IPS DF 6.9 (cell line): ENCODE data around the gene STKLD1.
A peak's percentile ranks its signal among the peaks of the same experiment; 100 is the strongest.
"Not testable (repeated sequence)": the region's sequence is repeated elsewhere in the genome, so short reads cannot be mapped to it uniquely, and the experiment has no call there.

Experiments used
- DNase-seq: peaks from one replicate; pipeline ENCODE4 v3.0.0-alpha.2; 2013; ENCODE audit warnings: low read depth, low spot score
- H3K27ac ChIP-seq: one replicate; pipeline ENCODE4 v1.5.1; 2013; ENCODE audit warnings: low read length, control low read depth
- H3K27me3 ChIP-seq: 2 replicates; pipeline ENCODE4 v1.6.1; 2013; ENCODE audit warnings: mild to moderate bottlenecking, low read length; ENCODE audit not compliant: control insufficient read depth, insufficient read depth
- H3K36me3 ChIP-seq: 2 replicates; pipeline ENCODE4 v1.6.1; 2013; ENCODE audit warnings: low read length; ENCODE audit not compliant: control insufficient read depth, insufficient read depth
- H3K4me1 ChIP-seq: 2 replicates; pipeline ENCODE4 v1.6.1; 2013; ENCODE audit warnings: low read length; ENCODE audit not compliant: control insufficient read depth, insufficient read depth
- H3K4me3 ChIP-seq: 2 replicates; pipeline ENCODE4 v1.5.1; 2013; ENCODE audit warnings: mild to moderate bottlenecking, low read length
- H3K9me3 ChIP-seq: 2 replicates; pipeline ENCODE4 v1.6.1; 2013; ENCODE audit warnings: low read length, inconsistent platforms; ENCODE audit not compliant: control insufficient read depth, insufficient read depth
- WGBS: extraction: QIAGEN DNeasy Blood & Tissue Kit; methylation state at CpG from one replicate; pipeline ENCODE4 v1.1.7; 2013; ENCODE audit warnings: mixed read lengths, missing lambda C conversion rate; ENCODE audit not compliant: insufficient read length, insufficient coverage; 5-methylcytosine and 5-hydroxymethylcytosine counted together

Gene STKLD1

DNA sequence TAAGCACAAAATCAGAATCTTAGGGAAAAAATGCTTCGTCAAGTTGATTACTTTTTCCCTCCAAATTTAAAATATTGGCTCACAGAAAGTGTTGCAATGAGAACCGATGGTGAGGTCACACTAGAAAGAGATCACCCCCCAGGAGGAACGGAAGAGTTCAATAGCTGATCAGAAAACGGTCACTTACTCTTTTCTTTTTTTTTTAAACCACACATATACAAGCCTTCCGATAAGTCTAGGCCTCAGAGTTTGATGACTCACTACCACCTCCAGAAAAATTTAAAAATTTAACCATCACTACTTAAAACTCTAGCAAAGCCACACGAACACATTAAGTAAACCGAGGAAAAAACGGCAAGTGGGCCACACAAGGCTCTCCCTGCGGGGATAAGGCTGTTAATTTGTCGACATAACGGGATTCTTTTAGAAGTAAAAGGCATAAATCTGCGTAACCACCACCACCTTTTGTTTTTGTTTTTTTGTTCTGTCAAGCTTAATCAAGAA, 1.5 kb upstream of the STKLD1 start:
- H3K36me3 ChIP-seq = peaks cover 4% of the 10 kb centered on the region; the same call in 1 of the 2 replicates
- no peaks in the 10 kb centered on the region for H3K27me3 ChIP-seq
- H3K27ac ChIP-seq = no peak overlapping the region
- no peaks in the 10 kb centered on the region for H3K4me1 ChIP-seq
- H3K4me3 ChIP-seq = peak overlapping the region; percentile 76; the same call in 1 of the 2 replicates
- WGBS = no CpG with 5 or more reads among the region's 12 CpGs
- no peaks in the 10 kb centered on the region; the same call in 1 of the 2 replicates for H3K9me3 ChIP-seq
- no peak for DNase-seq

DNA sequence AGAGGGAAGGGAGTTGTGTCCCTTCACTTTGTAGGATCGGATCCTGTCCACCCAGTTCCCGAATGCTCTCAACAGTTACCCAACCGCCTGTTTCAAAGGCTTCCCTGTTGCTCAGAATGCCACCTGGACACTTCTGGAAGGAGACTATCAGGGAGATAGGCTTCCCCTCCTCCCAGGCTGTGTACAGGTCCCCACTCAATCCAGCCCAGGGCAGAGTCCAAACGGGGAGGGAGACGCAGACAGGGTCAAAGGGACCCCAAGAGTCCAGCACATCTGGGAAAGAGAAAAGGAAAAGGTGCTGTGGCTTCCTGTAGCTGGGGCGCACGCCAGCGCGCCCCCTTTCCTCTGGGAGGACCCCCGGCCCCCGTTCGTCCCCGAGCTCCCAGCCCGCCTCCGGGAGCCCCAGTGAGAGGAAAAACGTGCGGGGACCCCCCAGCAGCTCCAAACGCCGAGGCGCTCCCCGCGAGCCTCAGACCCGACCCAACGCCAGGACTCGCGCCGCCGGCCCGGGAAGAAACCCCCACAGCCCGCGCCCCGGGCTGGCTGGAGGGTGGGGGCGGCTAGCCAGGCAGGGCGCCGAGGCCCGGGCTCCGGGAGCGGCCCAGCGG, 946 bp upstream of the STKLD1 start:
- no peak for DNase-seq
- Histone ChIP-seq H3K27me3 (no peaks in the 10 kb centered on the region), H3K9me3 (no peaks in the 10 kb centered on the region; the same call in 1 of the 2 replicates), H3K36me3 (peaks cover 4% of the 10 kb centered on the region; the same call in 1 of the 2 replicates), H3K4me3 (peak overlapping the region; percentile 76), H3K27ac (no peak overlapping the region), H3K4me1 (no peaks in the 10 kb centered on the region)
- no CpG with 5 or more reads among the region's 39 CpGs for WGBS

DNA sequence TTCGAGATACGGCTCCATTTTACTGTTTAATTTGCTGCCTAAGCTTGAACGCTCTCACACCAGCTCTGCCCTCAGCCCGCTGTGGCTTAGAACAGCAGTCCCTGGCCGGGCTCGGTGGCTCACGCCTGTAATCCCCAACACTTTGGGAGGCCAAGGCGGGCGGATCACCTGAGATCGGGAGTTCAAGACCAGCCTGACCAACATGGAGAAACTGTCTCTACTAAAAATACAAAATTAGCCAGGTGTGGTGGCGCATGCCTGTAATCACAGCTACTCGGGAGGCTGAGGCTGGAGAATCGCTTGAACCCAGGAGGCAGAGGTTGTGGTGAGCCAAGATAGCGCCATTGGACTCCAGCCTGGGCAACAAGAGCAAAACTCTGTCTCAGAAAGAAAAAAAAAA, 1.1 kb downstream of the STKLD1 start:
- H3K27ac ChIP-seq, H3K27me3 ChIP-seq, DNase-seq, H3K4me1 ChIP-seq, H3K4me3 ChIP-seq, H3K36me3 ChIP-seq, H3K9me3 ChIP-seq: not testable (repeated sequence)
- WGBS = no CpG with 5 or more reads among the region's 14 CpGs

DNA sequence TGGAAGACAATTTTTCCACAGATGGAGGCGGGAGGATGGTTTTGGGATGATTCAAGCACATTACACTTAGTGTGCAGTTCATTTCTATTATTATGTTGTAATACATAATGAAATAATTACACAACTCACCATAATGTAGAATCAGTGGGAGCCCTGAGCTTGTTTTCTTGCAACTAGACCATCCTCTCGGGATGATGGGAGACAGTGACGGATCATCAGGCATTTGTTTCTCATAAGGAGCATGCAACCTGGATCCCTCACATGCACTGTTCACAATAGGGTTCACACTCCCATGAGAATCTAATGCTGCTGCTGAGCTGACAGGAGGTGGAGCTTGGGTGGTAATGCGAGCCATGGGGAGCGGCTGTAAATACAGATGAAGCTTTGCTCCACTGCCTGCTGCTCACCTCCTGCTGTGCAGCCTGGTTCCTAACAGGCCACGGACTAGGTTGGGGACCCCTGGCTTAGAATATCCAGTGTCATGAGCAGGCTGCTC, 1.6 kb downstream of the STKLD1 start:
- Histone ChIP-seq H3K27me3 (no peaks in the 10 kb centered on the region), H3K27ac (no peak overlapping the region), H3K36me3 (no peaks in the 10 kb centered on the region), H3K9me3 (no peaks in the 10 kb centered on the region; the same call in 1 of the 2 replicates), H3K4me1 (no peaks in the 10 kb centered on the region), H3K4me3 (no peak overlapping the region)
- DNase-seq = no peak
- no CpG with 5 or more reads among the region's 6 CpGs for WGBS

DNA sequence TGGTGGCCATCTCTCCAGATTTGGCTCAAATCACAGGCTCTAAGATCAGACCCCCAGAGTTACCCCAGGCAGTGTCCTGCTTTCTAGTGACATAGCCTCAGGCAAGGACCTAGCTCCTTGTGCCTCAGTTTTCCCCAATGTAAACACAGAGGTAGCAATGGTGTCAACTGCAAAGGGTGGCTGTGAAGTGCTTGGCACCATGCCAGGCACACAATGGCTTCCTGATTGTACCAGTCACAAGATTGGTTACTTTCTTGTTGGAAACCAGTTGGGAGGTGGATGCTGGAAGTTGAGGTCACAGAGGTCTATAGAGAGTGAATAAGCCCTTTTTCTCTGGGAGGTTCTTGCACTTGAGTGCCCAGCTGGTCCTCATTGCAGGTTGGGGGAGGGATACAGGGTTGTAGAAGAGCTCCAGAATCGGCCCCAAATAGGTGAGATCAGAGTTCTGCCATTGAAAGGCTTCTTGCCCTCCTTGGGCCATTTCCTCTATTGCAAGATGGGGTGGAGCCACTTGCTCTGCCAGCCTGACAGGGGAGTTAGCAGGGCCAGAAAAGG, 2.3 kb downstream of the STKLD1 start:
- DNase-seq = no peak
- no CpG with 5 or more reads among the region's 1 CpG for WGBS
- no peaks in the 10 kb centered on the region for H3K36me3 ChIP-seq
- H3K4me1 ChIP-seq = no peaks in the 10 kb centered on the region
- H3K9me3 ChIP-seq = no peaks in the 10 kb centered on the region; the same call in 1 of the 2 replicates
- H3K4me3 ChIP-seq = no peak overlapping the region
- H3K27me3 ChIP-seq = no peaks in the 10 kb centered on the region
- no peak overlapping the region for H3K27ac ChIP-seq

DNA sequence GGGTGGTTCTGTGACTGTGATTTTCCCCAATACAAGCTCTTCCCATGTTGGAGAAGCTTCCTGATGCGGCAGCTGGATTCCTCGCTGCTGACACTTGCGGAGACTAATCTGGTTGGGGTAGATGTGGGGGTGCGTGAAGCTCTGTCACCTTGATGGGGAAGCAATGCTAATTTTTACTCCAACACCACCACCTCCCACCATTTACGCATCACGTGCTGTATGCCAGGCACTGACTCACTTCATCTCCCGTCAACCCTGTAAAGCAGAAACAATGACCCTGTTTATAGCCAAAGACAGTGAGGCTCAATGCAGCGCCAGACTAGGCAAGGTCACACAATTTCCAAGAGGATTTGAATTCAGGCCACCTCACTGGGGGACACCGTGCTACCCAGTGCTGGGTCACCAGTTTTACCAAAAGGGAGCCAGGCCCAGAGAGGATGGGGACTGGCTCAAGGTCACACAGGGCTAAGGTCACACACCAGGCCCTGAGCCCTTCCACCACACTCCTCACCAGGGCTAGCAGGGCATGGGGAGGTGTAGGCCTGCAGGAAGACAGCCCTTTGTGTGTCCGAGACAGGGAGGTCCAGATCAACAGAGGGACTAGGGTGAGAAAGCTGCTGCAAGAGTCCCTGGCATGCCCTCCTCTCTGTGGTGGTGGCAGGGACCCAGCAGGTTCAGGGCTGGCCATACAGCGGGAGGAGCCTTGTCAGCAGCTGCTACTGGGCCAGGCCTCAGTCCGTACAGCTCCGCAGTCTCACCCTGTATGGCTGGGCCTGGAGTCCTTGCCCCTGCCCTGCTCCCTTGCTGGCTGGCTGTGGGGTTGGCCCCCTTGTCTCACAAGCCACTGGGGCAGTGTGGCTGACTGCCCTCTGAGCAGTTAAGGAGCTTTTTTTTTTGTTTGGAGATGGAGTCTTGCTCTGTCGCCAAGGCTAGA, 3.3 kb downstream of the STKLD1 start:
- DNase-seq = no peak
- Histone ChIP-seq H3K27ac (no peak overlapping the region), H3K4me3 (no peak overlapping the region), H3K36me3 (no peaks in the 10 kb centered on the region), H3K4me1 (no peaks in the 10 kb centered on the region), H3K27me3 (no peaks in the 10 kb centered on the region), H3K9me3 (no peaks in the 10 kb centered on the region; the same call in 1 of the 2 replicates)
- no CpG with 5 or more reads among the region's 14 CpGs for WGBS

DNA sequence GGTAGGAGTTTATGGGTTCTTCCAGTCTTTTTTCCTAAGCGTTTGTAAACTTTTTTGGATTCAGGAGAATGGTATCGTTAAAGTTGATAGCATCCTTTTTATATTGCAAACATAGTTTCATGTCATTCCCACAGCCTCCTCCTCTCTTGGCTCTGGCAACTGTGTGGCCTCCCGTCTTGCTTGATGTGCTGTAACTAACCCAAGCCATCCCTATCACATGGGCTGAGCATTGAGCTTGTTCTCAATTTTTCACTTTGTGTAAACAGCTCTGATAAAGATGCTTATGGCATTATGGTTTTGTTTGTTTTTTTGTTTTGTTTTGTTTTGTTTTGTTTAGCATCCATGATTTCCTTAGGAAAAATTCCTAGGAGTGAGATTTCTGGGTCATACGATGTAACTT, 4.6 kb downstream of the STKLD1 start:
- no peaks in the 10 kb centered on the region for H3K4me1 ChIP-seq
- H3K27me3 ChIP-seq = no peaks in the 10 kb centered on the region
- H3K36me3 ChIP-seq = no peaks in the 10 kb centered on the region
- no peaks in the 10 kb centered on the region; the same call in 1 of the 2 replicates for H3K9me3 ChIP-seq
- WGBS = no CpG with 5 or more reads among the region's 4 CpGs
- no peak overlapping the region for H3K4me3 ChIP-seq
- H3K27ac ChIP-seq = no peak overlapping the region
- no peak for DNase-seq

DNA sequence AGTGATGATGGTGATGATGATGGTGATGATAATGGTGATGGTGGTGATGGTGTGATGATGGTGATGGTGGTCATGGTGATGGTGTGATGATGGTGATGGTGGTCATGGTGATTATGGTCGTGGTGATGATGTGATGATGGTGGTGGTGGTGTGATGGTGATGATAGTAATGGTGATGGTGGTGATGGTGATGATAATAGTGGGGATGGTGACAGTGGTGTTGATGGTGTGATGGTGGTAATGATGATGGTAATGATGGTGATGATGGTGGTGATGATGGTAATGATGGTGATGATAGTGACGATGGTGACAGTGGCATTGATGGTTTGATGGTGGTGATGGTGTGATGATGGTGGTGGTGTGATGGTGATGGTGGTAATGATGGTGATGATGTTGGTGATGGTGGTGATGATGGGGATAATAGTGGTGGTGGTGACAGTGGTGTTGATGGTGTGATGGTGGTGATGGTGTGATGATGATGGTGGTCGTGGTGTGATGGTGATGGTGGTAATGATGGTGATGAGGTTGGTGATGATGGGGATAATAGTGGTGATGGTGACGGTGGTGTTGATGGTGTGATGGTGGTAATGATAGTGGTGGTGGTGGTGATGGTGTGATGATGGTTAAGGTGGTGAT, 6.5 kb downstream of the STKLD1 start:
- H3K36me3 ChIP-seq = no peaks in the 10 kb centered on the region
- H3K27me3 ChIP-seq = no peaks in the 10 kb centered on the region
- WGBS = 100% methylated on average over 4 of the region's 4 CpGs
- no peaks in the 10 kb centered on the region; the same call in 1 of the 2 replicates for H3K9me3 ChIP-seq
- DNase-seq = no peak
- no peaks in the 10 kb centered on the region for H3K4me1 ChIP-seq
- H3K4me3 ChIP-seq = no peak overlapping the region
- H3K27ac ChIP-seq = no peak overlapping the region

DNA sequence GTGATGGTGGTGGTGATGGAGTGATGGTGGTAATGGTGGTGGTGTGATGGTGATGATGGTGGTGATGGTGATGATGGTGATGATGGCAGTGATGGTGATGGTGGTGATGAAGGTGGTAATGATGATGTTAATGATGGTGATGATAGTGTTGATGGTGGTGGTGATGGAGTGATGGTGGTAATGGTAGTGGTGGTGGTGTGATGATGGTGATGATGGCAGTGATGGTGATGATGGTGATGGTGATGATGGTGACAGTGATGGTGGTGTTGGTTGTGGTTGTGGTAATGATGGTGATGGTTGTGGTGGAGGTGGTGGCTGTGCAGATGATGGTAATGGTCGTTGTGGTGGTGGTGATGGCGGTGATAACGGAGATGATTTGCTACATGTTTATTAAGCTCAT, 7.3 kb downstream of the STKLD1 start:
- no peak for DNase-seq
- Histone ChIP-seq H3K36me3 (no peaks in the 10 kb centered on the region), H3K9me3 (no peaks in the 10 kb centered on the region), H3K27me3 (no peaks in the 10 kb centered on the region), H3K4me1 (no peaks in the 10 kb centered on the region), H3K27ac (no peak overlapping the region), H3K4me3 (no peak overlapping the region)
- no CpG with 5 or more reads among the region's 3 CpGs for WGBS
